Omental fat pad (tissue), 4 donors: ENCODE data around the gene MEGF11. TPM values are rescaled to one million over a fixed set of nuclear protein-coding genes. Genes with fewer than 3 reads are reported as not detected.

Experiments
- ATAC-seq: fragments of 150-250 bp; one replicate; pipeline ENCODE4 v1.9.1; 2016; ENCODE audit warnings: mild to moderate bottlenecking, moderate library complexity; ENCODE audit not compliant: low FRiP score
- DNase-seq: peaks from one replicate; pipeline ENCODE4 v3.0.0-alpha.2; 2019; ENCODE audit warnings: low spot score
- total RNA-seq, 4 donors: library from RNA; depleted of rRNA; stranded (reverse); fragments of >200 nt; gene quantifications; one replicate each; pipeline ENCODE4 v1.1.0, GENCODE V29; 2016
- TF ChIP-seq, protein P1 (sequence below), 3 donors: fragments of 450-650 bp; IDR thresholded peaks; one replicate each; pipeline ENCODE4 v1.5.1; 2016 to 2017; ENCODE audit warnings: antibody characterized with exemption in 3 of 3, mild to moderate bottlenecking in 3 of 3, moderate library complexity in 2 of 3

Gene MEGF11
- total RNA-seq, 4 donors from 2014 or later = 0.47 TPM; not detected in 3

DNA sequence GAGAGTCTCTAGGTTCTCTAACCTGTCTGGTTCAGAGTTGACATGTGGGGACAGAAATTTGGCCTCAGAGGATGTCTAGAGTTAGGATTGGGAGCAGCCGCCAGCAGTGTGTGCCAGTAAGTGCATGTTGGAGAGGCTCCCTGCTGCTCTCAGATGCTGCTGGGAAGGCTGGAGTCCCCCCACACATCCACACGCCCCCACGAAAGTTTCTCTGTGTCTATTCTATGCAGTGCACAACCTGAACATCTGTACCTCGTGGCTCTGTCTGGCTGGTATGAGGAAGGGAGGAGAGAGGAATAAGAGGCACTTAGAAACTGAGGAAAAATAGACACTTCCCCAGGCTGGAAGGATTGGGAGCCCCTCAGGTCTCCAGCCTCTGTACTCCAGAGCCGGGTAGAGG is 252.5 kb downstream of the MEGF11 start:
- ATAC-seq (no peak), DNase-seq (no peak)
- TF ChIP-seq, protein P1, sequence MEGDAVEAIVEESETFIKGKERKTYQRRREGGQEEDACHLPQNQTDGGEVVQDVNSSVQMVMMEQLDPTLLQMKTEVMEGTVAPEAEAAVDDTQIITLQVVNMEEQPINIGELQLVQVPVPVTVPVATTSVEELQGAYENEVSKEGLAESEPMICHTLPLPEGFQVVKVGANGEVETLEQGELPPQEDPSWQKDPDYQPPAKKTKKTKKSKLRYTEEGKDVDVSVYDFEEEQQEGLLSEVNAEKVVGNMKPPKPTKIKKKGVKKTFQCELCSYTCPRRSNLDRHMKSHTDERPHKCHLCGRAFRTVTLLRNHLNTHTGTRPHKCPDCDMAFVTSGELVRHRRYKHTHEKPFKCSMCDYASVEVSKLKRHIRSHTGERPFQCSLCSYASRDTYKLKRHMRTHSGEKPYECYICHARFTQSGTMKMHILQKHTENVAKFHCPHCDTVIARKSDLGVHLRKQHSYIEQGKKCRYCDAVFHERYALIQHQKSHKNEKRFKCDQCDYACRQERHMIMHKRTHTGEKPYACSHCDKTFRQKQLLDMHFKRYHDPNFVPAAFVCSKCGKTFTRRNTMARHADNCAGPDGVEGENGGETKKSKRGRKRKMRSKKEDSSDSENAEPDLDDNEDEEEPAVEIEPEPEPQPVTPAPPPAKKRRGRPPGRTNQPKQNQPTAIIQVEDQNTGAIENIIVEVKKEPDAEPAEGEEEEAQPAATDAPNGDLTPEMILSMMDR (IDR thresholded peaks at IDR 0.05) = no peak

DNA sequence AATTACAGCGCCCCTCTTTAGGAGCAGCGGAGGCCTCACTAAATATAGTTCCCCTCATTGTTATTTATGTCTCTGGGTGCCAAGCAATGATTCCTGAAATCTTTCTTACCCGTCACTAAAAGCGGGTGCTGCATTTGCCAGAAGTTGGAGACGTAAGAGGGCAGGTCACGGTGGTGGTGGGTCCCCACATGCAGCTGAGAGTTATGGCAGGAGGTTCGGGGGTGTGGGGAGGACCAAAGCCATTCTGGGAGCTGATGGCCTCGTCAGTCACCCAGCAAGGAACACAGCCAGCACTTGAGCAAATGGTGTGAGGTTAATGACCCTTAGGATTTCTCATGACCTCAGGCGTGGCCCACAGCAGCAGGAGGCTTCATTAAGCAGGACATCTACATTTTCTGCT is 255.1 kb downstream of the MEGF11 start:
- ATAC-seq = no peak
- DNase-seq = no peak
- TF ChIP-seq, protein P1 (IDR thresholded peaks at IDR 0.05) = no peak

- ATAC-seq (no peak), DNase-seq (no peak)
- TF ChIP-seq, protein P1 (IDR thresholded peaks at IDR 0.05) = no peak
These were observed 256.6 kb downstream of the MEGF11 start for GRCh38 chr15:65996901-65997300.

DNA sequence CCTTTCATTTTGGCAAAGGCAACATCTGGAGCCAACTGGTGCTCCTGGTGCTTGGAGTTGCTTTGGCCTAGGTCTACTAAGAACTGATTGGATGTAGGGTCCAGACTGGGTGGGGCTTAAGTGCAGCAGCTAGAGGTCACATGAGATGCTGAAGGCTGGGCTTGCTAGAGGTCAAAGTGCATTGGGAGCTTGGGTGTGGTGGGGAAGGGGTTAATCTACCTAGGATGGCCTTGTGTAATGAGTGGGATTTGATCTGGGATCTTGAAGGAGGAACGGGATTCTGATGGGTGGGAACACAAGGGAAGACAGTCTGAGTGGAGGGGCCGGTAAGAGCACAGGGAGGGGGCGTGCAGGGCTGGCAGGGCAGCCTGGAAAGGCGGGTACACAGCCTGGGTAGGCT is 258.7 kb downstream of the MEGF11 start:
- no peak for DNase-seq
- no peak for ATAC-seq
- TF ChIP-seq, protein P1 (IDR thresholded peaks at IDR 0.05) = no peak

DNA sequence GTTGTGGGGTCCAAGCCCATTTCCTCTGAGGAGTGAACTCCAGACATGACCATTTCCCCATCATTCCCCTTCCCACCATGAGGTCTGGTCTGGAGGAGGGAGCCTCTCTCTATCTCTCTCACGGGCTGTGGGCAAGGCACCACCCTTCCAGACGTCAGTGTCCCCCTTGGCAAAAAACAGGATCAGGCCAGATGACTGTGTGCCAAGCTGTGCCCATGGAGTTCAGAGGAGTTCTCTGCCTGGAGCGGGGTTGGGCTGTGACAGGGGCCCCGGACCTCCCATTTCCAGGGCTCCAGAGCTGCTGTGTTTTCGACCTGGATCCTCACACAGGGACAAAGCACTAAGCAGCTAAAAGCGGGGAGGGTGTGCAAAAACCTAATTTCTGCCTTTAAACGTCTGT is 259.8 kb downstream of the MEGF11 start:
- TF ChIP-seq, protein P1 (IDR thresholded peaks at IDR 0.05) = no peak
- ATAC-seq (no peak), DNase-seq (no peak)

- ATAC-seq (no peak), DNase-seq (no peak)
- TF ChIP-seq, protein P1 (IDR thresholded peaks at IDR 0.05) = no peak
These were observed 260.3 kb downstream of the MEGF11 start for GRCh38 chr15:65993236-65993635.

GRCh38 chr15:65991721-65992483 is 261.6 kb downstream of the MEGF11 start:
- TF ChIP-seq, protein P1 (IDR thresholded peaks at IDR 0.05) = no peak
- ATAC-seq = no peak
- no peak for DNase-seq
